ENCODE measurements around the gene EPX. TPM values are rescaled to one million over a fixed set of nuclear protein-coding genes. Genes with fewer than 3 reads are reported as not detected.
A peak's percentile ranks its signal among the peaks of the same experiment; 100 is the strongest.
"Not testable (repeated sequence)": the region's sequence is repeated elsewhere in the genome, so short reads cannot be mapped to it uniquely, and the experiment has no call there.

Gene EPX, protein sequence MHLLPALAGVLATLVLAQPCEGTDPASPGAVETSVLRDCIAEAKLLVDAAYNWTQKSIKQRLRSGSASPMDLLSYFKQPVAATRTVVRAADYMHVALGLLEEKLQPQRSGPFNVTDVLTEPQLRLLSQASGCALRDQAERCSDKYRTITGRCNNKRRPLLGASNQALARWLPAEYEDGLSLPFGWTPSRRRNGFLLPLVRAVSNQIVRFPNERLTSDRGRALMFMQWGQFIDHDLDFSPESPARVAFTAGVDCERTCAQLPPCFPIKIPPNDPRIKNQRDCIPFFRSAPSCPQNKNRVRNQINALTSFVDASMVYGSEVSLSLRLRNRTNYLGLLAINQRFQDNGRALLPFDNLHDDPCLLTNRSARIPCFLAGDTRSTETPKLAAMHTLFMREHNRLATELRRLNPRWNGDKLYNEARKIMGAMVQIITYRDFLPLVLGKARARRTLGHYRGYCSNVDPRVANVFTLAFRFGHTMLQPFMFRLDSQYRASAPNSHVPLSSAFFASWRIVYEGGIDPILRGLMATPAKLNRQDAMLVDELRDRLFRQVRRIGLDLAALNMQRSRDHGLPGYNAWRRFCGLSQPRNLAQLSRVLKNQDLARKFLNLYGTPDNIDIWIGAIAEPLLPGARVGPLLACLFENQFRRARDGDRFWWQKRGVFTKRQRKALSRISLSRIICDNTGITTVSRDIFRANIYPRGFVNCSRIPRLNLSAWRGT
- not detected for total RNA-seq
- long read RNA-seq: 0 reads

DNA sequence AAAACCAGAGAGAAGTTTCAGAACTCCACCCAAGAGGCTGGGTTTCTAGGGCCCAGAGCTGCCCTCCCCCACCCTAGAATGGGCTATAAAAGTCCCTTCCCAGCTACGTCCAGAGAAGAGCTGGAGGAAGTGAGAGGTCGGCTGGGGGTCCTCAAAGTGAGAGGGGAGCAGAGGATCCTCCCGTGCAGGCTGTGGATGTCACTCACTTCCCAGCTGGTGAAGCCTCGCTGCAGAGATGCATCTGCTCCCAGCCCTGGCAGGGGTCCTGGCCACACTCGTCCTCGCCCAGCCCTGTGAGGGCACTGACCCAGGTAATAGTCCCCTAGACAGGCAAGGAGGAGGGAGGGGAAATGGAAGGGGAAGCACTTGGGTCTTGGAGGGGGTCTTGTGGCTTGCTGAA, at the start of gene EPX:
TSS of gene EPX (plus strand) at position 115 of the 400 bp plus-strand sequence. CDS start at position 236, 121 bp downstream.
- intact Hi-C loops (cut with DNase I, micrococcal nuclease): no loop called here
- ATAC-seq (no peak), DNase-seq (no peak)

DNA sequence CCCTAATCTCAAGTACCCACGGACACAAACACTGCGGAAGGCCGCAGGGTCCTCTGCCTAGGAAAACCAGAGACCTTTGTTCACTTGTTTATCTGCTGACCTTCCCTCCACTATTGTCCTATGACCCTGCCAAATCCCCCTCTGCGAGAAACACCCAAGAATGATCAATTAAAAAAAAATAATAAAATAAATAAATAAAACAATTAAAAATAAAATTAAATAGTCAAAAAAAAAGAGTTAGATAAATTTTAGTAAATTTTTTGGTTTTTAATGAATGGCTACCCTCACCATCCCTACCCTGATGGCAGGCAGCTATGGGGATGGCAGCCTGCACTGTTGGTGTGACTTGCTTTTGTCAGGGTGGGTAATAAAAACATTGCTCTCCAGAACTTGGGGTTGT, 49.2 kb upstream of the EPX start:
- DNase-seq; intact Hi-C loops (cut with DNase I, micrococcal nuclease); ATAC-seq: not testable (repeated sequence)

GRCh38 chr17:58144801-58145200, 47.7 kb upstream of the EPX start:
- ATAC-seq (no peak), DNase-seq (no peak)
- intact Hi-C loops (cut with DNase I, micrococcal nuclease): no loop called here

GRCh38 chr17:58147930-58148434, 44.5 kb upstream of the EPX start, which contains the start of gene OR4D1:
TSS of gene OR4D1 (plus strand) at chr17:58148384. CDS start at chr17:58155154, 6,770 bp downstream.
- no peak for ATAC-seq
- intact Hi-C loops (cut with DNase I, micrococcal nuclease): no loop called here

GRCh38 chr17:58148609-58149008, 43.9 kb upstream of the EPX start:
- no peak for ATAC-seq
- intact Hi-C loops (cut with DNase I, micrococcal nuclease): no loop called here
- no peak for DNase-seq

More at GRCh38 chr17:58147930-58148434, 44.5 kb upstream of the EPX start, which contains the start of gene OR4D1:
- no peak for DNase-seq

DNA sequence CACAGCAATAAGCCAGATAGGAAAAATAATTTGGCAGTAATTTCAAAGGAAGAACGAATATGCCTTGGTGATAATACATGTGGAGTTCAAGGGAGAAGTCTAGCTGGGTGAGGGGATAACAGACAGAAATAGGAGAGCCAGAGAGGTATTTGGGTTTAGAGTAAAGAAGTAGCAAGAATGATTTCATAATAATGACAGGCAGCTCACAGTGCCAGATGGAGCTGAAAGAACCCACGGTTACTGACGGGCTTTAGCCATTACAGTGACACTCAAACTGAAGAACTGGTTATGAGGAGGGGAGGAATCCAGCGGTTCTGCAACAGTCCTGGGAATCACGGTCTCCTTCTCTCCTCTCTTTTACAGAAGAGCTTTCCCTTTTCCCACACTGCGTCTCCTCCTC, 42.1 kb upstream of the EPX start:
- no peak for ATAC-seq
- intact Hi-C loops (cut with DNase I, micrococcal nuclease): no loop called here
- no peak for DNase-seq

DNA sequence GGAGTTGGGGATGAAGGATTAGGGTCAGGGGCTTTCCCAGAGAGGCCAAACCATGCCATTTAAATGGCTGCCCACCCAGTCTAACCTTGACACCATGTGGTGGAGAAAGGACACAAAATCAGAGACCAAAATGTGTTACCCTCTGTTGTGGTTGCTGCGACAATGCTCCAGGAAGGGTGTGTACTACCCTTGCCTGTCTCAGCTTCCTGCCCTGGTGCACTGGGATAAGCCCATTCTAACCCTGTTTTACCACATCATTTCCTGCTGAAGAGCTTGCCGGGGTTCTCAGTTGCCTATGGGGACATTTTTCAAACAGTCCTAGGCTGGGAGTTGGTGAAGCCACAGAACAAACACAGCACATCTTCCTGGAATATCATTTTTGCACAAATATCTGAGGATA, 39.5 kb upstream of the EPX start:
- no peak for ATAC-seq
- DNase-seq: no peak
- intact Hi-C loops (cut with DNase I, micrococcal nuclease): no loop called here

DNA sequence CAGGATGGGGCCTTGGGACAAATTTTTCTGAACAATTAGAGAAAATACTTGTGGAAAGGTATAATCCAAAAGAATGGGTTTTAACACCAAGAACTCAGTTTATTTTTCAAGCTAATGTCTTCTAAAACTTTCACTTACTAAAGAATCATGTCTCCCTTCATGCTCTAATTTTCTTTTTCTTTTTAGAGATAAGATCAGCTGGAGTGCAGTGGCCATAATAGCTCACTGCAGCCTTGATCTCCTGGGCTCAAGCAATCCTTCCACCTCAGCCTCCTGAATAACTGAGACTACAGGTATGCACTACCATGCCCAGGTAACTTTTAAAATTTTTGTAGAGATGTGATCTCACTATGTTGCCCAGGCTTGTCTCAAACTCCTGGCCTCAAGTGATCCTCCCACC, 38.9 kb upstream of the EPX start:
- no peak for DNase-seq
- intact Hi-C loops (cut with DNase I, micrococcal nuclease): no loop called here
- ATAC-seq: no peak

DNA sequence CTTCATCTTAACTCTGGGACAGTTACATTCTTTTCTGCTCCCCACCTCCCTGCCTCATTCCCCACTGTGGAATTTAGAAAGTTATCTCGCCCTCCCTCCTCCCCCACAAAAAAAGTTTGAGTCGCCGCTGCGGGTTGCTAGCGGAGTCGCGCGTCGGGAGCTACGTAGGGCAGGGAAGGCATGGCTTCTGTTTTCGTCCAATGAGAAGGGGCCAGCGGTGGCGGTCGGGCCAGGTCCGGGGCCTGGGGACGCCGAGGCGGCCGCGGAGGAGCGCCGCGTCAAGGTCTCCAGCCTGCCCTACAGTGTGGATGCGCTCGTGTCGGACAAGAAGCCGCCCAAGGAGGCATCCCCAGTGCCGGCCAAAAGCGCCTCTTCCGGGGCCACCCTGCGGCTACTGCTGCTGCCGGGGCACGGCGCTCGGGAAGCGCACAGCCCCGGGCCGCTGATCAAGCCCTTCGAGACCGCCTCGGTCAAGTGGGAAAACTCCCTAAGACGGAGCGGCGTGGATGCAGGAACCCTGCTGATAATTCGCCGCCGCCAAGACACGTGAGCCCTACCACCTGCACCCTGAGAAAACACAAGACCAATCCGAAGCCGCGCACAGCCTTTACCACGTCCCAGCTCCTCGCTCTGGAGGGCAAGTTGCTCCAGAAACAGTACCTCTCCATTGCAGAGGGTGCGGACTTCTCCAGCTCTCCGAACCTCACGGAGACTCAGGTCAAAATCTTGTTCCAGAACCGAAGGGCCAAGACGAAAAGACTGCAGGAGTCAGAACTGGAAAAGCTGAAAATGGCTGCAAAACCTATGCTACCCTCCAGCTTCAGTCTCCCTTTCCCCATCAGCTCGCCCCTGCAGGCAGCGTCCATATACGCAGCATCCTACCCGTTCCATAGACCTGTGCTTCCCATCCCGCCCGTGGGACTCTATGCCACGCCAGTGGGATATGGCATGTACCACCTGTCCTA, 35.4 kb upstream of the EPX start:
- peak in 1 of 2 donors; percentile 13 for DNase-seq
- intact Hi-C loops (cut with DNase I, micrococcal nuclease): no loop called here
- ATAC-seq: no peak

GRCh38 chr17:58158181-58158580, 34.3 kb upstream of the EPX start:
- ATAC-seq (no peak), DNase-seq (no peak)
- intact Hi-C loops (cut with DNase I, micrococcal nuclease): no loop called here

GRCh38 chr17:58161566-58161965, 31.0 kb upstream of the EPX start:
- ATAC-seq (no peak), DNase-seq (no peak)
- intact Hi-C loops (cut with DNase I, micrococcal nuclease): no loop called here

- no peak for ATAC-seq
- no peak for DNase-seq
- intact Hi-C loops (cut with DNase I, micrococcal nuclease): no loop called here
Measured at GRCh38 chr17:58165981-58166380, 26.5 kb upstream of the EPX start.

DNA sequence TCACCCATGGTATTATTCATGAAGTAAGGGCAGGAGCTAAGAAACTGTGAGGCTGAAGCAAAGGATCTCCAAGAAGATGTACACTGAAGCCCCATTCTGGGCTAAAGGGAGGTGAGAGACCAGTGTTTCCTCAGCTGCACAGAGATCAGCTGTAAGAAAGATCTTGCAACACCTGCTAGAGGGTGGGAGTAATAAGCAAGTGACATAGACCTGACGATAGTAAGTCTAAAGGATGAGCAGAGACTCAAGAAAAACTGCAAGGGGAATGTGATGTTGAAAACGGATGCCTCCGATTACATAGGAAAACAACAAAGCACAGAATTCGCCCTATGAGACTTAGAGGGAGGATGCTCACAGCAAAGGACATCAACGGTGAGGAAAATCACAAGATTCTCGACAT, 25.8 kb upstream of the EPX start, which contains the start of gene OR4D2:
TSS of gene OR4D2 (plus strand) at position 301 of the 400 bp plus-strand sequence. CDS start 2,674 bp downstream, outside the sequence.
- no peak for ATAC-seq
- intact Hi-C loops (cut with DNase I, micrococcal nuclease): no loop called here
- no peak for DNase-seq

DNA sequence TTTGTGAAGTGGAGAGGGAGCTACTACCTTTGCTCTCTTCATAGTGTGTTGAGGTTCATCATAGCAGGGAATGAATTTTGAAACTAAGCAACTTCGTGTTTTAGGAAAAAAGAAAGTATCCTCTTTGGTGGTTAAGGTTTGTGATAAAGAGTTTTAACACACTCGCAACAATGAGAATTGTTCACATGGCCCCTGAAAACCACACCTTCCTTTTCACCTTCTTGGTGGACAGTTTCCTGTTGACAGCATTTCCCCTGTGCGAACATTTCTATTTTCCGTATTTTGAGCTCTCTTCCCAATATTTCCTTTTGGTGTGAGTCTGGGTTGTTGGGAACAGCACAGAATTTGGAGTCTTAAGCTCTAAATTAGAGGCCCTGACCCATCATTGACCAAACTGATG, 21.9 kb upstream of the EPX start:
- ATAC-seq (no peak), DNase-seq (no peak)
- intact Hi-C loops (cut with DNase I, micrococcal nuclease): no loop called here

GRCh38 chr17:58172369-58173071, 20.0 kb upstream of the EPX start:
- intact Hi-C loops (cut with DNase I, micrococcal nuclease): no loop called here
- DNase-seq (no peak), ATAC-seq (peak; percentile 48)

DNA sequence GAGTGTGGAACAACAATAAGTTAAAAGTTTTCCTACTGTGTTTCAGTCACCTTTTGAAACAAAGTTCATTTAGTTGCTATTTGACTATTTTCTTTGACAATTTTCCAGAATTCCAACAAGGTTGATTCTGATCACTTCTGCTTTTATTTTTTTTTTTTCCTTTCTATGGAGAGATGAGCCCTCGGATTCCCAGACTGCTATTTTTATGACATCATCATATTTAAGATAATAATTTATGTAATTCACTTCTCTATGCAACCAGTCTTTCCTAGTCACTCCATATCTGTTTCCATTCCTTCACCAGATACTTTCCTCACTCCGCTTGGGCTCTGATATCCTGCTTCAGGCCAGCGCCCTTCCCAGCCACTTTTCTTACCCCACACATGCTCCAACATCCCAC, 17.7 kb upstream of the EPX start:
- intact Hi-C loops (cut with DNase I, micrococcal nuclease): no loop called here
- no peak for ATAC-seq
- DNase-seq: no peak

- intact Hi-C loops (cut with DNase I, micrococcal nuclease): no loop called here
- ATAC-seq (no peak), DNase-seq (no peak)
Measured at GRCh38 chr17:58176200-58176599, 16.3 kb upstream of the EPX start.

GRCh38 chr17:58181796-58182195, 10.7 kb upstream of the EPX start:
- DNase-seq (no peak), ATAC-seq (no peak)
- intact Hi-C loops (cut with DNase I, micrococcal nuclease): no loop called here

All from left colon (tissue), 2 donors.